Measurements from ENCODE around the gene CH25H. TPM values are rescaled to one million over a fixed set of nuclear protein-coding genes. Genes with fewer than 3 reads are reported as not detected.
"Not testable (repeated sequence)": the region's sequence is repeated elsewhere in the genome, so short reads cannot be mapped to it uniquely, and the experiment has no call there.

Gene CH25H
- 0.36 and 1.0 TPM in 2 replicates for total RNA-seq
- 0.10 TPM for polyA plus RNA-seq (2012)

- DNase-seq (ENCODE audit: low read depth), result peak; percentile 77
These were observed at the start of gene CH25H for GRCh38 chr10:89207181-89207800. CH25H (minus strand) TSS chr10:89207317; CDS start chr10:89207292, 25 bp downstream.

- DNase-seq (ENCODE audit: low read depth), result no peak
These were observed 49.2 kb upstream of the CH25H start for GRCh38 chr10:89256340-89256739.

GRCh38 chr10:89255793-89256192 is 48.7 kb upstream of the CH25H start:
- DNase-seq (ENCODE audit: low read depth), result no peak

GRCh38 chr10:89255091-89255579 is 48.0 kb upstream of the CH25H start:
- not testable (repeated sequence) for DNase-seq (ENCODE audit: low read depth)

GRCh38 chr10:89252225-89252585 is 45.1 kb upstream of the CH25H start:
- no peak for DNase-seq (ENCODE audit: low read depth)

GRCh38 chr10:89251409-89252224 is 44.5 kb upstream of the CH25H start, which contains the start of gene LIPA:
LIPA (minus strand) TSS chr10:89251775; CDS start chr10:89247648, 4,127 bp downstream.
- DNase-seq (ENCODE audit: low read depth), result peak; percentile 99

GRCh38 chr10:89250865-89251408 is 43.8 kb upstream of the CH25H start:
- DNase-seq (ENCODE audit: low read depth), result no peak

- DNase-seq (ENCODE audit: low read depth), result no peak
These were observed 41.9 kb upstream of the CH25H start for GRCh38 chr10:89248990-89249389.

GRCh38 chr10:89247623-89248022 is 40.5 kb upstream of the CH25H start:
- DNase-seq (ENCODE audit: low read depth), result not testable (repeated sequence)

GRCh38 chr10:89245802-89246201 is 38.7 kb upstream of the CH25H start:
- no peak for DNase-seq (ENCODE audit: low read depth)

- DNase-seq (ENCODE audit: low read depth), result no peak
These were observed 35.9 kb upstream of the CH25H start for GRCh38 chr10:89242840-89243568.

- no peak for DNase-seq (ENCODE audit: low read depth)
These were observed 35.2 kb upstream of the CH25H start for GRCh38 chr10:89242345-89242684.

- no peak for DNase-seq (ENCODE audit: low read depth)
These were observed 34.6 kb upstream of the CH25H start for GRCh38 chr10:89241486-89242344.

GRCh38 chr10:89241026-89241425 is 33.9 kb upstream of the CH25H start:
- no peak for DNase-seq (ENCODE audit: low read depth)

- DNase-seq (ENCODE audit: low read depth), result no peak
These were observed 33.4 kb upstream of the CH25H start for GRCh38 chr10:89240519-89240918.

- DNase-seq (ENCODE audit: low read depth), result no peak
These were observed 32.0 kb upstream of the CH25H start for GRCh38 chr10:89238956-89239644.

- no peak for DNase-seq (ENCODE audit: low read depth)
These were observed 30.7 kb upstream of the CH25H start for GRCh38 chr10:89237849-89238248.

- no peak for DNase-seq (ENCODE audit: low read depth)
These were observed 29.2 kb upstream of the CH25H start for GRCh38 chr10:89236226-89236797.

GRCh38 chr10:89235073-89235798 is 28.1 kb upstream of the CH25H start:
- no peak for DNase-seq (ENCODE audit: low read depth)

All from myocyte (in vitro differentiated cells).